Common myeloid progenitor, CD34-positive (primary cell): ENCODE results near the gene VAC14.

Source experiments
- CTCF ChIA-PET: fragments of 350-600 bp; sonication (Branson Sonifier 250); formaldehyde crosslinking; loops from one replicate; lab custom pipeline; 2021; ENCODE audit warnings: antibody characterized with exemption; lab: Charles Lee
- POLR2A ChIA-PET: fragments of 350-600 bp; sonication (Branson Sonifier 250); formaldehyde crosslinking; loops from one replicate; lab custom pipeline; 2021; ENCODE audit warnings: antibody characterized with exemption; lab: Charles Lee
- DNase-seq, 3 donors: peaks; one replicate each; pipeline versions ENCODE4 v3.0.0 to v3.0.0-alpha.2; 2013
- H3K27ac ChIP-seq, 2 experiments: 1 replicate in 1 of 2; 2 replicates in 1 of 2; pipeline ENCODE4 v1.7.0; 2013; ENCODE audit warnings: inconsistent platforms in 2 of 2, low read length in 2 of 2, mild to moderate bottlenecking in 2 of 2, low read depth in 1 of 2, moderate library complexity in 1 of 2; ENCODE audit not compliant: severe bottlenecking in 2 of 2, insufficient read depth in 1 of 2, poor library complexity in 1 of 2
- H3K27me3 ChIP-seq, 5 experiments: replicated peaks in 2 of 5; 1 replicate in 3 of 5; 2 replicates in 2 of 5; pipeline versions ENCODE4 v1.6.1 to v1.7.0; 2013; ENCODE audit warnings: low read length in 4 of 5, mild to moderate bottlenecking in 2 of 5, moderate library complexity in 2 of 5, inconsistent platforms in 1 of 5; ENCODE audit not compliant: insufficient read depth in 5 of 5, control insufficient read depth in 4 of 5
- H3K36me3 ChIP-seq, 4 experiments: 1 replicate in 2 of 4; 2 replicates in 2 of 4; pipeline versions ENCODE4 v1.6.1 to v1.7.0; 2013; ENCODE audit warnings: low read length in 3 of 4, control low read depth in 1 of 4, mild to moderate bottlenecking in 1 of 4; ENCODE audit not compliant: control insufficient read depth in 4 of 4, insufficient read depth in 4 of 4
- H3K4me1 ChIP-seq, 4 experiments: 1 replicate in 3 of 4; 2 replicates in 1 of 4; pipeline versions ENCODE4 v1.6.1 to v1.7.1; 2013; ENCODE audit warnings: low read length in 3 of 4, mild to moderate bottlenecking in 3 of 4, control low read depth in 1 of 4, inconsistent platforms in 1 of 4, moderate library complexity in 1 of 4; ENCODE audit not compliant: control insufficient read depth in 4 of 4, insufficient read depth in 4 of 4; ENCODE audit errors: control extremely low read depth in 1 of 4
- H3K4me3 ChIP-seq, 7 experiments: 1 replicate in 4 of 7; 2 replicates in 3 of 7; pipeline versions ENCODE4 v1.5.1 to v1.7.0; 2013; ENCODE audit warnings: mild to moderate bottlenecking in 7 of 7, low read length in 6 of 7, moderate library complexity in 6 of 7, inconsistent platforms in 2 of 7, low read depth in 2 of 7, control low read depth in 1 of 7; ENCODE audit not compliant: insufficient read depth in 4 of 7, control insufficient read depth in 1 of 7; ENCODE audit errors: extremely low read depth in 1 of 7
- H3K9me3 ChIP-seq, 5 experiments: 1 replicate in 4 of 5; 2 replicates in 1 of 5; pipeline versions ENCODE4 v1.6.1 to v1.7.1; 2013; ENCODE audit warnings: low read length in 4 of 5, mild to moderate bottlenecking in 2 of 5, inconsistent platforms in 1 of 5, low read depth in 1 of 5, moderate library complexity in 1 of 5; ENCODE audit not compliant: control insufficient read depth in 4 of 5, insufficient read depth in 2 of 5; ENCODE audit errors: control extremely low read depth in 1 of 5
- WGBS: methylation state at CpG from one replicate; pipeline ENCODE4 v1.1.5; 2013; ENCODE audit not compliant: insufficient coverage; 5-methylcytosine and 5-hydroxymethylcytosine counted together

The VAC14 gene

GRCh38 chr16:70805380-70805779 is 4.4 kb upstream of the VAC14 start:
- ChIA-PET CTCF (no interaction called here), POLR2A (no interaction called here)
- Histone ChIP-seq H3K27me3 (peaks cover 0 to 21% (median 5%) of the 10 kb centered on the region in 5 experiments), H3K4me3 (no peak overlapping the region), H3K4me1 (peaks cover 1 to 6% (median 3%) of the 10 kb centered on the region in 4 experiments), H3K9me3 (peaks cover 2 to 13% (median 6%) of the 10 kb centered on the region in 5 experiments), H3K36me3 (no peaks in the 10 kb centered on the region), H3K27ac (no peak overlapping the region)
- no peak for DNase-seq
- WGBS: 64% methylated on average over 5 of the region's 6 CpGs

- POLR2A ChIA-PET: no interaction called here
- no peak for DNase-seq
- no CpG with 5 or more reads among the region's 2 CpGs for WGBS
- CTCF ChIA-PET: no interaction called here
- Histone ChIP-seq H3K4me3 (no peak overlapping the region), H3K36me3 (no peaks in the 10 kb centered on the region), H3K27me3 (peaks cover 0 to 18% (median 5%) of the 10 kb centered on the region in 5 experiments), H3K9me3 (peaks cover 2 to 13% (median 6%) of the 10 kb centered on the region in 5 experiments), H3K4me1 (peaks cover 8 to 12% (median 9%) of the 10 kb centered on the region in 4 experiments), H3K27ac (no peak overlapping the region)
Measured at GRCh38 chr16:70804734-70805169, 3.8 kb upstream of the VAC14 start.

GRCh38 chr16:70804153-70804733 is 3.3 kb upstream of the VAC14 start:
- 72% methylated on average over 8 of the region's 8 CpGs for WGBS
- H3K4me1 ChIP-seq: peaks cover 12 to 17% (median 14%) of the 10 kb centered on the region in 4 experiments
- no peak overlapping the region for H3K27ac ChIP-seq
- H3K9me3 ChIP-seq: peaks cover 2 to 13% (median 6%) of the 10 kb centered on the region in 5 experiments
- CTCF ChIA-PET: no interaction called here
- no peak overlapping the region for H3K4me3 ChIP-seq
- peaks cover 0 to 14% (median 5%) of the 10 kb centered on the region in 5 experiments for H3K27me3 ChIP-seq
- POLR2A ChIA-PET: no interaction called here
- no peaks in the 10 kb centered on the region for H3K36me3 ChIP-seq
- peak in 2 of 3 donors; percentile 7 to 20 for DNase-seq

- DNase-seq: no peak
- ChIA-PET POLR2A (no interaction called here), CTCF (no interaction called here)
- Histone ChIP-seq H3K36me3 (peaks cover 0 to 5% (median under 1%) of the 10 kb centered on the region in 4 experiments), H3K27me3 (peaks cover 0 to 8% (median 4%) of the 10 kb centered on the region in 5 experiments), H3K27ac (no peak overlapping the region), H3K9me3 (peaks cover 2 to 13% (median 6%) of the 10 kb centered on the region in 5 experiments), H3K4me1 (peaks cover 12 to 22% (median 17%) of the 10 kb centered on the region in 4 experiments), H3K4me3 (no peak overlapping the region)
Measured at GRCh38 chr16:70803319-70803718, 2.4 kb upstream of the VAC14 start.

GRCh38 chr16:70801611-70802010 is 653 bp upstream of the VAC14 start:
- Histone ChIP-seq H3K9me3 (peaks cover 2 to 13% (median 6%) of the 10 kb centered on the region in 5 experiments), H3K27ac (no peak overlapping the region), H3K36me3 (peaks cover 0 to 9% (median 5%) of the 10 kb centered on the region in 4 experiments), H3K27me3 (no peaks in the 10 kb centered on the region), H3K4me3 (peak overlapping the region in 3 of 7 experiments; percentile 90 to 94 (median 91)), H3K4me1 (peaks cover 12 to 22% (median 17%) of the 10 kb centered on the region in 4 experiments)
- ChIA-PET POLR2A (no interaction called here), CTCF (interaction anchor here (1.4 kb wide), 1 partner anchor 149 kb away, joined by 3 read pairs; no protein-coding TSS in a partner anchor)
- WGBS: 93% methylated on average over 3 of the region's 3 CpGs
- no peak for DNase-seq

- 11% methylated on average over 7 of the region's 7 CpGs for WGBS
- H3K4me1 ChIP-seq: peaks cover 12 to 22% (median 17%) of the 10 kb centered on the region in 4 experiments
- no peak for DNase-seq
- peak overlapping the region; percentile 68 to 90 for H3K27ac ChIP-seq
- peaks cover 0 to 13% (median 5%) of the 10 kb centered on the region in 4 experiments for H3K36me3 ChIP-seq
- H3K9me3 ChIP-seq: peaks cover 2 to 13% (median 6%) of the 10 kb centered on the region in 5 experiments
- POLR2A ChIA-PET: no interaction called here
- CTCF ChIA-PET: interaction anchor here (1.4 kb wide), 1 partner anchor 147 kb away, joined by 3 read pairs; no protein-coding TSS in a partner anchor
- H3K27me3 ChIP-seq: no peaks in the 10 kb centered on the region
- H3K4me3 ChIP-seq: peak overlapping the region; percentile 86 to 96 (median 91)
Measured at GRCh38 chr16:70800311-70800710, 647 bp downstream of the VAC14 start.

GRCh38 chr16:70796301-70796700 is 4.7 kb downstream of the VAC14 start:
- WGBS: 100% methylated on average over 3 of the region's 3 CpGs
- Histone ChIP-seq H3K36me3 (peaks cover 3 to 17% (median 7%) of the 10 kb centered on the region in 4 experiments), H3K27ac (no peak overlapping the region), H3K9me3 (no peaks in the 10 kb centered on the region), H3K27me3 (no peaks in the 10 kb centered on the region), H3K4me1 (peaks cover 12 to 21% (median 16%) of the 10 kb centered on the region in 4 experiments), H3K4me3 (no peak overlapping the region)
- no peak for DNase-seq
- POLR2A ChIA-PET: no interaction called here
- CTCF ChIA-PET: no interaction called here
